Measurements from ENCODE around the gene KCNJ4. TPM values are rescaled to one million over a fixed set of nuclear protein-coding genes. Genes with fewer than 3 reads are reported as not detected.
"Not testable (repeated sequence)": the region's sequence is repeated elsewhere in the genome, so short reads cannot be mapped to it uniquely, and the experiment has no call there.

Gene KCNJ4
- total and polyA plus RNA-seq, 5 donors from 2014 or later = not detected

- not testable (repeated sequence) for ATAC-seq (ENCODE audit: low read depth in 2 of 2); H3K4me3 ChIP-seq (ENCODE audit: low read depth, low read length); H3K27me3 ChIP-seq (ENCODE audit: control insufficient read depth, insufficient read depth, low read length); H3K4me1 ChIP-seq (ENCODE audit: control insufficient read depth, insufficient read depth, low read length, poor library complexity, severe bottlenecking); H3K36me3 Mint-ChIP-seq; H3K36me3 ChIP-seq (ENCODE audit: control insufficient read depth, insufficient read depth, low read length); DNase-seq; H3K27ac ChIP-seq (ENCODE audit: insufficient read depth, low read length, poor library complexity, severe bottlenecking); H3K27ac Mint-ChIP-seq; H3K9me3 ChIP-seq (ENCODE audit: control insufficient read depth in 2 of 2, low read length in 2 of 2); H3K4me3 Mint-ChIP-seq; H3K9me3 Mint-ChIP-seq; H3K4me1 Mint-ChIP-seq
- peaks cover 17% of the 10 kb centered on the region for H3K27me3 Mint-ChIP-seq
Measured at GRCh38 chr22:38409916-38410315, 45.1 kb downstream of the KCNJ4 start.

- ATAC-seq (ENCODE audit: low read depth in 2 of 2) (no peak), DNase-seq (no peak)
- Mint-ChIP-seq H3K4me3 (no peak overlapping the region), H3K36me3 (no peaks in the 10 kb centered on the region), H3K27ac (no peak overlapping the region), H3K9me3 (no peaks in the 10 kb centered on the region), H3K27me3 (peaks cover 30% of the 10 kb centered on the region), H3K4me1 (peaks cover 0 to 4% (median 0%) of the 10 kb centered on the region in 4 donors)
- Histone ChIP-seq H3K9me3 (ENCODE audit: control insufficient read depth in 2 of 2, low read length in 2 of 2) (no peaks in the 10 kb centered on the region), H3K27me3 (ENCODE audit: control insufficient read depth, insufficient read depth, low read length) (no peaks in the 10 kb centered on the region), H3K36me3 (ENCODE audit: control insufficient read depth, insufficient read depth, low read length) (no peaks in the 10 kb centered on the region), H3K4me1 (ENCODE audit: control insufficient read depth, insufficient read depth, low read length, poor library complexity, severe bottlenecking) (no peaks in the 10 kb centered on the region), H3K27ac (ENCODE audit: insufficient read depth, low read length, poor library complexity, severe bottlenecking) (no peak overlapping the region), H3K4me3 (ENCODE audit: low read depth, low read length) (no peak overlapping the region)
Measured at GRCh38 chr22:38406617-38407016, 48.4 kb downstream of the KCNJ4 start.

GRCh38 chr22:38404419-38404818 lies 50.6 kb downstream of the KCNJ4 start:
- Histone ChIP-seq H3K9me3 (ENCODE audit: control insufficient read depth in 2 of 2, low read length in 2 of 2) (no peaks in the 10 kb centered on the region), H3K4me3 (ENCODE audit: low read depth, low read length) (no peak overlapping the region), H3K27me3 (ENCODE audit: control insufficient read depth, insufficient read depth, low read length) (no peaks in the 10 kb centered on the region), H3K27ac (ENCODE audit: insufficient read depth, low read length, poor library complexity, severe bottlenecking) (no peak overlapping the region), H3K4me1 (ENCODE audit: control insufficient read depth, insufficient read depth, low read length, poor library complexity, severe bottlenecking) (no peaks in the 10 kb centered on the region), H3K36me3 (ENCODE audit: control insufficient read depth, insufficient read depth, low read length) (no peaks in the 10 kb centered on the region)
- Mint-ChIP-seq H3K27ac (no peak overlapping the region), H3K36me3 (no peaks in the 10 kb centered on the region), H3K27me3 (peaks cover 34% of the 10 kb centered on the region), H3K9me3 (no peaks in the 10 kb centered on the region), H3K4me1 (peaks cover 0 to 4% (median 1%) of the 10 kb centered on the region in 4 donors), H3K4me3 (no peak overlapping the region)
- DNase-seq = no peak
- ATAC-seq (ENCODE audit: low read depth in 2 of 2) = no peak

- no peaks in the 10 kb centered on the region for H3K36me3 ChIP-seq (ENCODE audit: control insufficient read depth, insufficient read depth, low read length)
- H3K4me3 ChIP-seq (ENCODE audit: low read depth, low read length) = no peak overlapping the region
- no peaks in the 10 kb centered on the region for H3K9me3 ChIP-seq (ENCODE audit: control insufficient read depth in 2 of 2, low read length in 2 of 2)
- Mint-ChIP-seq H3K27me3 (peaks cover 34% of the 10 kb centered on the region), H3K4me1 (peaks cover 0 to 4% (median 1%) of the 10 kb centered on the region in 4 donors), H3K27ac (no peak overlapping the region), H3K4me3 (no peak overlapping the region), H3K36me3 (no peaks in the 10 kb centered on the region), H3K9me3 (no peaks in the 10 kb centered on the region)
- H3K27me3 ChIP-seq (ENCODE audit: control insufficient read depth, insufficient read depth, low read length) = no peaks in the 10 kb centered on the region
- no peak for DNase-seq
- ATAC-seq (ENCODE audit: low read depth in 2 of 2) = no peak
- H3K27ac ChIP-seq (ENCODE audit: insufficient read depth, low read length, poor library complexity, severe bottlenecking) = no peak overlapping the region
- no peaks in the 10 kb centered on the region for H3K4me1 ChIP-seq (ENCODE audit: control insufficient read depth, insufficient read depth, low read length, poor library complexity, severe bottlenecking)
Measured at GRCh38 chr22:38403812-38404211, 51.2 kb downstream of the KCNJ4 start.

GRCh38 chr22:38402204-38402603 lies 52.8 kb downstream of the KCNJ4 start:
- Mint-ChIP-seq H3K4me3 (peak overlapping the region in 2 of 4 donors; percentile 32 to 38), H3K27ac (no peak overlapping the region), H3K27me3 (peaks cover 34% of the 10 kb centered on the region), H3K9me3 (no peaks in the 10 kb centered on the region), H3K36me3 (no peaks in the 10 kb centered on the region), H3K4me1 (peaks cover 0 to 6% (median 2%) of the 10 kb centered on the region in 4 donors)
- Histone ChIP-seq H3K36me3 (ENCODE audit: control insufficient read depth, insufficient read depth, low read length) (no peaks in the 10 kb centered on the region), H3K4me1 (ENCODE audit: control insufficient read depth, insufficient read depth, low read length, poor library complexity, severe bottlenecking) (peaks cover 3% of the 10 kb centered on the region), H3K4me3 (ENCODE audit: low read depth, low read length) (no peak overlapping the region), H3K27ac (ENCODE audit: insufficient read depth, low read length, poor library complexity, severe bottlenecking) (no peak overlapping the region), H3K9me3 (ENCODE audit: control insufficient read depth in 2 of 2, low read length in 2 of 2) (no peaks in the 10 kb centered on the region), H3K27me3 (ENCODE audit: control insufficient read depth, insufficient read depth, low read length) (no peaks in the 10 kb centered on the region)
- ATAC-seq (ENCODE audit: low read depth in 2 of 2) (no peak), DNase-seq (no peak)

GRCh38 chr22:38401336-38402084 lies 53.5 kb downstream of the KCNJ4 start:
- H3K4me3 ChIP-seq (ENCODE audit: low read depth, low read length) = no peak overlapping the region
- H3K36me3 Mint-ChIP-seq = no peaks in the 10 kb centered on the region
- H3K4me3 Mint-ChIP-seq = peak overlapping the region in 1 of 4 donors; percentile 65

GRCh38 chr22:38400256-38400655 lies 54.7 kb downstream of the KCNJ4 start:
- H3K4me1 ChIP-seq (ENCODE audit: control insufficient read depth, insufficient read depth, low read length, poor library complexity, severe bottlenecking) = peaks cover 20% of the 10 kb centered on the region
- H3K27ac Mint-ChIP-seq; ATAC-seq (ENCODE audit: low read depth in 2 of 2); H3K27me3 ChIP-seq (ENCODE audit: control insufficient read depth, insufficient read depth, low read length); H3K36me3 Mint-ChIP-seq; DNase-seq; H3K9me3 ChIP-seq (ENCODE audit: control insufficient read depth in 2 of 2, low read length in 2 of 2); H3K4me3 ChIP-seq (ENCODE audit: low read depth, low read length); H3K36me3 ChIP-seq (ENCODE audit: control insufficient read depth, insufficient read depth, low read length); H3K27ac ChIP-seq (ENCODE audit: insufficient read depth, low read length, poor library complexity, severe bottlenecking); H3K9me3 Mint-ChIP-seq; H3K4me3 Mint-ChIP-seq: not testable (repeated sequence)
- peaks cover 23% of the 10 kb centered on the region for H3K27me3 Mint-ChIP-seq
- H3K4me1 Mint-ChIP-seq = peaks cover 13 to 25% (median 16%) of the 10 kb centered on the region in 4 donors

More at GRCh38 chr22:38401336-38402084, 53.5 kb downstream of the KCNJ4 start:
- H3K4me1 ChIP-seq (ENCODE audit: control insufficient read depth, insufficient read depth, low read length, poor library complexity, severe bottlenecking) = peaks cover 9% of the 10 kb centered on the region
- no peaks in the 10 kb centered on the region for H3K9me3 ChIP-seq (ENCODE audit: control insufficient read depth in 2 of 2, low read length in 2 of 2)
- no peaks in the 10 kb centered on the region for H3K9me3 Mint-ChIP-seq
- DNase-seq = no peak
- no peaks in the 10 kb centered on the region for H3K36me3 ChIP-seq (ENCODE audit: control insufficient read depth, insufficient read depth, low read length)
- H3K27me3 Mint-ChIP-seq = peaks cover 27% of the 10 kb centered on the region
- no peaks in the 10 kb centered on the region for H3K27me3 ChIP-seq (ENCODE audit: control insufficient read depth, insufficient read depth, low read length)
- H3K4me1 Mint-ChIP-seq = peaks cover 1 to 12% (median 5%) of the 10 kb centered on the region in 4 donors
- no peak for ATAC-seq (ENCODE audit: low read depth in 2 of 2)
- H3K27ac ChIP-seq (ENCODE audit: insufficient read depth, low read length, poor library complexity, severe bottlenecking) = no peak overlapping the region
- H3K27ac Mint-ChIP-seq = no peak overlapping the region

Data from CD4-positive, CD25-positive, alpha-beta regulatory T cell (primary cell).